CD4-positive, alpha-beta T cell (primary cell): ENCODE data around the gene RNF152. TPM values are rescaled to one million over a fixed set of nuclear protein-coding genes. Genes with fewer than 3 reads are reported as not detected.

Experiments
- ATAC-seq: fragments of 200-7000 bp; cut with Tn5 transposase; one replicate; pipeline ENCODE4 v1.10.0; 2022; ENCODE audit warnings: mild to moderate bottlenecking; ENCODE audit not compliant: poor library complexity
- CTCF ChIA-PET: fragments of 350-600 bp; sonication (Branson Sonifier 250); formaldehyde crosslinking; loops from one replicate; lab custom pipeline; 2021; ENCODE audit warnings: antibody characterized with exemption, inconsistent platforms; lab: Charles Lee
- POLR2A ChIA-PET: fragments of 350-600 bp; sonication (Branson Sonifier 250); formaldehyde crosslinking; loops from one replicate; lab custom pipeline; 2021; ENCODE audit warnings: antibody characterized with exemption, inconsistent platforms; lab: Charles Lee
- DNase-seq, 14 experiments: peaks; one replicate each; pipeline ENCODE4 v3.0.0-alpha.2; 2013 to 2020; ENCODE audit warnings: mixed read lengths in 2 of 14
- H3K27ac ChIP-seq, 2 donors: one replicate each; pipeline versions ENCODE4 v1.5.1 to v1.7.0; 2013; ENCODE audit warnings: low read length in 2 of 2, low read depth in 1 of 2, mild to moderate bottlenecking in 1 of 2
- H3K27me3 ChIP-seq, 2 experiments: 1 replicate in 1 of 2; 2 replicates in 1 of 2; pipeline versions ENCODE4 v1.6.1 to v1.7.0; 2013; ENCODE audit warnings: low read length in 2 of 2, control low read depth in 1 of 2, mild to moderate bottlenecking in 1 of 2, moderate library complexity in 1 of 2; ENCODE audit not compliant: insufficient read depth in 2 of 2, control insufficient read depth in 1 of 2
- H3K36me3 ChIP-seq: one replicate; pipeline ENCODE4 v1.6.1; 2013; ENCODE audit warnings: low read length, control low read depth; ENCODE audit not compliant: insufficient read depth
- H3K4me1 ChIP-seq: one replicate; pipeline ENCODE4 v1.6.1; 2013; ENCODE audit warnings: low read length, control low read depth; ENCODE audit not compliant: insufficient read depth
- H3K4me3 ChIP-seq: one replicate; pipeline ENCODE4 v1.5.1; 2013; ENCODE audit warnings: mild to moderate bottlenecking, low read length, moderate library complexity
- H3K9me3 ChIP-seq, 2 experiments: 1 replicate in 1 of 2; 2 replicates in 1 of 2; pipeline versions ENCODE4 v1.6.1 to v1.7.0; 2013; ENCODE audit warnings: low read length in 2 of 2, mild to moderate bottlenecking in 2 of 2, control low read depth in 1 of 2, moderate library complexity in 1 of 2; ENCODE audit not compliant: control insufficient read depth in 1 of 2, insufficient read depth in 1 of 2
- H3K27ac Mint-ChIP-seq: one replicate; pipeline ENCODE4 v1.8.0; 2020; ENCODE audit warnings: mixed read lengths
- H3K27me3 Mint-ChIP-seq: one replicate; pipeline ENCODE4 v1.8.0; 2021; ENCODE audit warnings: mixed read lengths
- H3K36me3 Mint-ChIP-seq: one replicate; pipeline ENCODE4 v1.8.0; 2021; ENCODE audit warnings: low read depth, mixed read lengths
- H3K4me1 Mint-ChIP-seq: one replicate; pipeline ENCODE4 v1.8.0; 2021; ENCODE audit warnings: low read depth, mixed read lengths
- H3K4me3 Mint-ChIP-seq: one replicate; pipeline ENCODE4 v1.8.0; 2020; ENCODE audit warnings: mild to moderate bottlenecking, mixed read lengths
- H3K9me3 Mint-ChIP-seq: one replicate; pipeline ENCODE4 v1.8.0; 2020; ENCODE audit warnings: mixed read lengths
- intact Hi-C, 2 experiments: fragments of 100-400 bp; cut with DNase I in 1 of 2; cut with micrococcal nuclease in 1 of 2; formaldehyde crosslinking; loops; one replicate each; pipeline versions ENCODE4 v1.15.1 to v1.9.0; 2023 to 2025; cut with DNase I, micrococcal nuclease
- total RNA-seq, 174 experiments: library from RNA in 2 of 174; stranded (reverse) in 2 of 174; gene quantifications; one replicate each; pipeline ENCODE4 v1.2.3 and lab custom pipeline; 2021 to 2026
- TF ChIP-seq, protein P1 (sequence below): fragments of 200-600 bp; IDR thresholded peaks from one replicate; pipeline ENCODE4 v1.8.0; 2022; ENCODE audit warnings: antibody characterized with exemption, mild to moderate bottlenecking

Gene RNF152
- total RNA-seq, 2 experiments from 2014 or later, result 0.60 to 1.0 TPM

DNA sequence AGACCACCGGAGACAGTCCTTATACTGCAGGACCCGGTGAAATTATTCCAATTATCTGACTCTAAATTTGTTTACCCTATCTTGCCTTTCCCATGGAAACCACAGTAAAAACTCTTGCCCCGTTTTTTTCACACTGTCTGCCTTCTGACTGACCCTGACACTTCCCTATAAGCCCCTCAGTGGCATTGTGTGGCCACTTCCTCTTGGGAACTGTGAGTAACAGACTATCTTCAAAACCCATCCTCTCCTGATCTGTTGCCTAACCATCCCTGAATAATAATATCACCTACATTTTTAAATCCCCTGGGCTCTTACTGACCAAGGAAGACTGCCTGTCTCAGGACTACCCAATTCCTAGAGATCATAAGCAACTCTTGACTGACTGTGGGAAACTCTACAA, 42.6 kb upstream of the RNF152 start:
- Mint-ChIP-seq H3K4me1 (no peaks in the 10 kb centered on the region), H3K27me3 (peaks cover 27% of the 10 kb centered on the region), H3K27ac (no peak overlapping the region), H3K9me3 (no peaks in the 10 kb centered on the region), H3K36me3 (no peaks in the 10 kb centered on the region), H3K4me3 (no peak overlapping the region)
- Histone ChIP-seq H3K9me3 (peaks cover 0 to 4% of the 10 kb centered on the region in 2 experiments), H3K4me1 (no peaks in the 10 kb centered on the region), H3K4me3 (no peak overlapping the region), H3K36me3 (no peaks in the 10 kb centered on the region), H3K27me3 (peaks cover 0 to 8% of the 10 kb centered on the region in 2 experiments), H3K27ac (no peak overlapping the region)
- DNase-seq (no peak), ATAC-seq (no peak)
- intact Hi-C loops, result no loop called here
- CTCF ChIA-PET, result no interaction called here
- POLR2A ChIA-PET, result no interaction called here
- TF ChIP-seq, protein P1, sequence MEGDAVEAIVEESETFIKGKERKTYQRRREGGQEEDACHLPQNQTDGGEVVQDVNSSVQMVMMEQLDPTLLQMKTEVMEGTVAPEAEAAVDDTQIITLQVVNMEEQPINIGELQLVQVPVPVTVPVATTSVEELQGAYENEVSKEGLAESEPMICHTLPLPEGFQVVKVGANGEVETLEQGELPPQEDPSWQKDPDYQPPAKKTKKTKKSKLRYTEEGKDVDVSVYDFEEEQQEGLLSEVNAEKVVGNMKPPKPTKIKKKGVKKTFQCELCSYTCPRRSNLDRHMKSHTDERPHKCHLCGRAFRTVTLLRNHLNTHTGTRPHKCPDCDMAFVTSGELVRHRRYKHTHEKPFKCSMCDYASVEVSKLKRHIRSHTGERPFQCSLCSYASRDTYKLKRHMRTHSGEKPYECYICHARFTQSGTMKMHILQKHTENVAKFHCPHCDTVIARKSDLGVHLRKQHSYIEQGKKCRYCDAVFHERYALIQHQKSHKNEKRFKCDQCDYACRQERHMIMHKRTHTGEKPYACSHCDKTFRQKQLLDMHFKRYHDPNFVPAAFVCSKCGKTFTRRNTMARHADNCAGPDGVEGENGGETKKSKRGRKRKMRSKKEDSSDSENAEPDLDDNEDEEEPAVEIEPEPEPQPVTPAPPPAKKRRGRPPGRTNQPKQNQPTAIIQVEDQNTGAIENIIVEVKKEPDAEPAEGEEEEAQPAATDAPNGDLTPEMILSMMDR, result no peak

DNA sequence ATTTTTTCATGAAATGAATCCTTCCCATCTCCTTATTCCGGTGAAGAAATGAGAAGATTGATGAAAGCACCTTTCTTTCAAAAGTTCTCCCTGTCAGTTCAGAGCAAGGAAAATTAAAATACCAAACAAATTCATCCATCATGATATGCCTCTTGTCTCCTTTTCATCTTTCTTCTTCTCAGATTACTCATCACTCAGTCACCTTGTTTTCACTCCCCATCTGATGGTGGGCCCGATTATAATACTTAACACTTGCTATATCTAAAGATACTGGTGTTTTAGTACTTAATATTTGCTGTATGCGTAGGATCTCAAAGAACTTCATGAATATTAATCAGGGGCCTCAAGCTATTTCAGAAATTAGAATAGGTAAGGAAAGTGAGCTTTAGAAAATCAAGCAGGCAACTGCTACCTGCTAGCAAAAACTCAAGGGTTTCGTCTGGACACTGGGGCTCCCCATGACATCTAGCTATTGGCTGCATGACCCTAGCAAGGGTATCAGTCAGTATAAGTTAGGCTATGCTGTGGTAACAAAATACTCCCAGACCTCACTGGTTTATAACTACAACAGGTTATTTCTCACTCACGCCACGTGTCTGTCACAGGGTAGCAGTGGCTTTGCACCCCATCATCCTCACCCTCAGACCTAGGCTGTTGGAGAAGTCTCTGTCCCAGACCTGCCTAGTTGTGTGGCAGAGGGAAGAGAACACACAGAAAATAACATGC, 39.0 kb upstream of the RNF152 start:
- DNase-seq (no peak), ATAC-seq (no peak)
- no peak overlapping the region for H3K4me3 ChIP-seq
- Mint-ChIP-seq H3K27me3 (peaks cover 22% of the 10 kb centered on the region), H3K4me3 (no peak overlapping the region), H3K4me1 (peaks cover 4% of the 10 kb centered on the region), H3K27ac (no peak overlapping the region), H3K36me3 (no peaks in the 10 kb centered on the region), H3K9me3 (peaks cover 2% of the 10 kb centered on the region)
- H3K27ac ChIP-seq, result no peak overlapping the region
- peaks cover 7% of the 10 kb centered on the region for H3K4me1 ChIP-seq
- no peaks in the 10 kb centered on the region for H3K36me3 ChIP-seq
- H3K27me3 ChIP-seq, result peaks cover 0 to 8% of the 10 kb centered on the region in 2 experiments
- H3K9me3 ChIP-seq, result peaks cover 0 to 9% of the 10 kb centered on the region in 2 experiments
- intact Hi-C loops, result no loop called here
- CTCF ChIA-PET, result no interaction called here
- TF ChIP-seq, protein P1, result no peak
- POLR2A ChIA-PET, result no interaction called here

DNA sequence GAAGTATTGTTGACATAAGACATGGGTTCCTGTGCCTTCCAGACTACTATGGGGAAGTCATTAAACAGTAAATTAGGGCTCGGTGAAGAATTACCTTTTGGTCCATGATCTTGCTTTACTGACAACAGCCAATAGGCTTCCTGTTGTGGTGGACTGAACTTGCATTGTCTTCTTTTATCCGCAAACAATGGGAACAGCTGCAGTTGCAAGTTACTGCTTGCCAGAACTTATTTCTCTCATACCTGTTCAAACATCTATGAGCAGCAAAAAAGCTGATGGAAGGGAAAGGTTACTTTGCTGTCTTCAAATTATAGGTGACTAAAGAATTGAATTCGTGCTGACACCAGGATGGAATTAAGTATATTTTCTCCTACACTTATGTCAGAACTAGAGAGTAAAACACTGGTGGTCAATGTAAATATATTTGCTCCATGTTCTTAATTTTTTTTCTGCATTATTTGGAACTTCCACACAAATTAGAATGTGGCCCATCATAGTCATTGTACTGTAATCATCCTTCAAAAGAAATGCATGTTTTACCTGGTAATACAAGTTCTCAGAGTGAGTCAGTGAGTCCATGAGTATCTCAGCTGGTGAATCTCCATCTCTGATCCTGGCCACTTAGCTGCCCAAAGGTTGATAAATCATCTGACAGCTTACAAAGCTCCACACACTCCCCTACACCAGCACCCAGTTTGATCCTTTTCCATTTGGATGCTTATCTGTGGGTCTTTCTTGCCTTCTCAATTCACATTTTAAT, 37.3 kb upstream of the RNF152 start:
- POLR2A ChIA-PET, result no interaction called here
- CTCF ChIA-PET, result no interaction called here
- Histone ChIP-seq H3K27me3 (peaks cover 0 to under 1% of the 10 kb centered on the region in 2 experiments), H3K27ac (no peak overlapping the region), H3K36me3 (no peaks in the 10 kb centered on the region), H3K9me3 (peaks cover 0 to 9% of the 10 kb centered on the region in 2 experiments), H3K4me3 (no peak overlapping the region), H3K4me1 (peaks cover 11% of the 10 kb centered on the region)
- DNase-seq, result no peak
- Mint-ChIP-seq H3K27ac (no peak overlapping the region), H3K36me3 (no peaks in the 10 kb centered on the region), H3K27me3 (peaks cover 13% of the 10 kb centered on the region), H3K4me3 (no peak overlapping the region), H3K9me3 (peaks cover 4% of the 10 kb centered on the region), H3K4me1 (peaks cover 19% of the 10 kb centered on the region)
- TF ChIP-seq, protein P1, result no peak
- intact Hi-C loops, result no loop called here
- no peak for ATAC-seq
